ENCODE measurements around the gene BCL7B. TPM values are rescaled to one million over a fixed set of nuclear protein-coding genes. Genes with fewer than 3 reads are reported as not detected.

BCL7B gene
- polyA plus RNA-seq, 1 donor (not counting 4 experiments of a cell fraction or from before 2014, with no cell fraction given) = 41.0 TPM

GRCh38 chr7:73522105-73522872 lies 35.2 kb downstream of the BCL7B start, which contains the start of gene BAZ1B:
BAZ1B (minus strand) TSS chr7:73522293; CDS start chr7:73521933, 360 bp downstream.
- Histone ChIP-seq H3K4me2 (ENCODE audit: control insufficient read depth, extremely low read depth, insufficient read depth, low read depth, low read length) (peak within 1 kb of the TSS; percentile 100), H3K79me2 (ENCODE audit: control insufficient read depth, insufficient read depth, low read length) (peaks cover 40% of the 10 kb centered on the region), H3K4me1 (ENCODE audit: control insufficient read depth, extremely low read depth, insufficient read depth, low read length) (peaks cover 23% of the 10 kb centered on the region), H3K9me3 (ENCODE audit: control insufficient read depth, low read depth, low read length) (no peaks in the 10 kb centered on the region), H2AFZ (ENCODE audit: control insufficient read depth, low read length) (peak within 1 kb of the TSS; percentile 95), H4K20me1 (ENCODE audit: control insufficient read depth, extremely low read depth, insufficient read depth, low read length) (peaks cover 11% of the 10 kb centered on the region), H3K27ac (ENCODE audit: control insufficient read depth, insufficient read depth, low read length) (peak within 1 kb of the TSS; percentile 75), H3K9me1 (ENCODE audit: control insufficient read depth, extremely low read depth, insufficient read depth, low read length) (no peaks in the 10 kb centered on the region), H3K4me3 (ENCODE audit: control insufficient read depth in 2 of 3, extremely low read depth in 1 of 3, insufficient read depth in 2 of 3, low read depth in 1 of 3, low read length in 3 of 3) (peak within 1 kb of the TSS; percentile 58 to 92 (median 88)), H3K9ac (ENCODE audit: control insufficient read depth, extremely low read depth, insufficient read depth, low read length) (peak within 1 kb of the TSS; percentile 86), H3K36me3 (ENCODE audit: control insufficient read depth in 2 of 2, extremely low read depth in 1 of 2, insufficient read depth in 2 of 2, low read length in 2 of 2) (peaks cover 0 to 14% of the 10 kb centered on the region in 2 experiments), H3K27me3 (ENCODE audit: control insufficient read depth, extremely low read depth, insufficient read depth, low read length) (no peaks in the 10 kb centered on the region)
- dilution Hi-C loops (cut with MboI; ENCODE audit: extremely low pct_ligation_motif_present, low sequenced_read_pairs) = no loop called here
- DNase-seq (ENCODE audit: low read depth, low spot score) (peak; percentile 67), FAIRE-seq (no peak)
- TF ChIP-seq, protein P1, sequence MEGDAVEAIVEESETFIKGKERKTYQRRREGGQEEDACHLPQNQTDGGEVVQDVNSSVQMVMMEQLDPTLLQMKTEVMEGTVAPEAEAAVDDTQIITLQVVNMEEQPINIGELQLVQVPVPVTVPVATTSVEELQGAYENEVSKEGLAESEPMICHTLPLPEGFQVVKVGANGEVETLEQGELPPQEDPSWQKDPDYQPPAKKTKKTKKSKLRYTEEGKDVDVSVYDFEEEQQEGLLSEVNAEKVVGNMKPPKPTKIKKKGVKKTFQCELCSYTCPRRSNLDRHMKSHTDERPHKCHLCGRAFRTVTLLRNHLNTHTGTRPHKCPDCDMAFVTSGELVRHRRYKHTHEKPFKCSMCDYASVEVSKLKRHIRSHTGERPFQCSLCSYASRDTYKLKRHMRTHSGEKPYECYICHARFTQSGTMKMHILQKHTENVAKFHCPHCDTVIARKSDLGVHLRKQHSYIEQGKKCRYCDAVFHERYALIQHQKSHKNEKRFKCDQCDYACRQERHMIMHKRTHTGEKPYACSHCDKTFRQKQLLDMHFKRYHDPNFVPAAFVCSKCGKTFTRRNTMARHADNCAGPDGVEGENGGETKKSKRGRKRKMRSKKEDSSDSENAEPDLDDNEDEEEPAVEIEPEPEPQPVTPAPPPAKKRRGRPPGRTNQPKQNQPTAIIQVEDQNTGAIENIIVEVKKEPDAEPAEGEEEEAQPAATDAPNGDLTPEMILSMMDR (optimal IDR thresholded peaks at IDR 0.05 in 1 of 3, IDR thresholded peaks at IDR 0.05 in 1 of 3, conservative IDR thresholded peaks at IDR 0.05 in 1 of 3; ENCODE audit: extremely low read depth in 1 of 3, insufficient read depth in 2 of 3, low read length in 3 of 3) = peak in 1 of 3 experiments; percentile 12
- TF ChIP-seq EZH2 (IDR thresholded peaks at IDR 0.05; ENCODE audit: low read length) = no peak

DNA sequence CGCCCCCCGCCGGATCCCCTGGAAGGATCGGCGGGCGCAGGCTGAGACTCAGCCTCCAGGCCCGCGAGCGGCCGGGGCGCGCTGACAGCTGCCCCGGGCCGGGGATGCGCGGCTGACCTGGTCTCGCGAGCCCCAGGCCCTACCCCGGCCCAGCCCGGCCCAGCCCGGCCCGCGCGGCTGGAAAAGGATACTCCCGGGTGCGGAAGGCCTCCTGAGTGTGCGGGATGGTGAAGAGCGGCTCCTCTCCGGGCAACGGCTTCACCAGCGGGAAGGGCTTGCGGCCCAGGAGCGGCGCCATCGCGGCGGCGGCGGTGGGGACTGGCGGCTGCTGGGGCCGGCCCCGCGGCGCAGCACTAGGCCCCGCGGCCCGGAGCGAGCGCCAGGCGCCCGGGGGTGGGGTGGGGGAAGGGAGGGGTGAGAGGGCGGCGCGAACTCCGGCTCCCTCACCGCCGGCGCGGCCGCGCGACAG lies 35.8 kb downstream of the BCL7B start:
- dilution Hi-C loops (cut with MboI; ENCODE audit: extremely low pct_ligation_motif_present, low sequenced_read_pairs) = no loop called here
- peak overlapping the region; percentile 86 for H3K9ac ChIP-seq (ENCODE audit: control insufficient read depth, extremely low read depth, insufficient read depth, low read length)
- TF ChIP-seq EZH2 (IDR thresholded peaks at IDR 0.05; ENCODE audit: low read length) = no peak
- TF ChIP-seq, protein P1 (optimal IDR thresholded peaks at IDR 0.05 in 1 of 3, IDR thresholded peaks at IDR 0.05 in 1 of 3, conservative IDR thresholded peaks at IDR 0.05 in 1 of 3; ENCODE audit: extremely low read depth in 1 of 3, insufficient read depth in 2 of 3, low read length in 3 of 3) = no peak
- DNase-seq (ENCODE audit: low read depth, low spot score) (no peak), FAIRE-seq (no peak)
- H3K4me2 ChIP-seq (ENCODE audit: control insufficient read depth, extremely low read depth, insufficient read depth, low read depth, low read length) = peak overlapping the region; percentile 100
- H3K9me1 ChIP-seq (ENCODE audit: control insufficient read depth, extremely low read depth, insufficient read depth, low read length) = no peaks in the 10 kb centered on the region
- H3K4me1 ChIP-seq (ENCODE audit: control insufficient read depth, extremely low read depth, insufficient read depth, low read length) = peaks cover 21% of the 10 kb centered on the region
- peak overlapping the region; percentile 58 to 92 (median 88) for H3K4me3 ChIP-seq (ENCODE audit: control insufficient read depth in 2 of 3, extremely low read depth in 1 of 3, insufficient read depth in 2 of 3, low read depth in 1 of 3, low read length in 3 of 3)
- H3K79me2 ChIP-seq (ENCODE audit: control insufficient read depth, insufficient read depth, low read length) = peaks cover 46% of the 10 kb centered on the region
- H3K36me3 ChIP-seq (ENCODE audit: control insufficient read depth in 2 of 2, extremely low read depth in 1 of 2, insufficient read depth in 2 of 2, low read length in 2 of 2) = peaks cover 0 to 14% of the 10 kb centered on the region in 2 experiments
- H2AFZ ChIP-seq (ENCODE audit: control insufficient read depth, low read length) = peak overlapping the region; percentile 30
- H3K27ac ChIP-seq (ENCODE audit: control insufficient read depth, insufficient read depth, low read length) = peak overlapping the region; percentile 75
- H3K9me3 ChIP-seq (ENCODE audit: control insufficient read depth, low read depth, low read length) = no peaks in the 10 kb centered on the region
- H4K20me1 ChIP-seq (ENCODE audit: control insufficient read depth, extremely low read depth, insufficient read depth, low read length) = peaks cover 11% of the 10 kb centered on the region
- no peaks in the 10 kb centered on the region for H3K27me3 ChIP-seq (ENCODE audit: control insufficient read depth, extremely low read depth, insufficient read depth, low read length)
